WERI-Rb-1 (cell line): ENCODE data around the gene SMIM38.

Experiments used
- DNase-seq: peaks from one replicate; pipeline ENCODE4 v3.0.0-alpha.2; 2020
- H3K27ac ChIP-seq: fragments of 250-450 bp; sonication (Bioruptor Pico); 2 replicates; pipeline ENCODE4 v1.5.1; 2020; ENCODE audit warnings: mild to moderate bottlenecking, moderate library complexity
- H3K27me3 ChIP-seq: fragments of 250-450 bp; sonication (Bioruptor Pico); 2 replicates; pipeline ENCODE4 v1.5.1; 2021; ENCODE audit warnings: mild to moderate bottlenecking, low read depth, moderate library complexity; ENCODE audit not compliant: insufficient read depth, severe bottlenecking
- H3K36me3 ChIP-seq: fragments of 250-450 bp; sonication (Bioruptor Pico); 2 replicates; pipeline ENCODE4 v1.5.1; 2020; ENCODE audit warnings: mild to moderate bottlenecking, moderate library complexity
- H3K4me3 ChIP-seq: 2 replicates; pipeline ENCODE4 v1.5.1; 2011; ENCODE audit warnings: low read depth, mild to moderate bottlenecking, control low read depth, low read length
- H3K9me3 ChIP-seq: fragments of 250-450 bp; sonication (Bioruptor Pico); 2 replicates; pipeline ENCODE4 v1.5.1; 2021; ENCODE audit warnings: mild to moderate bottlenecking, moderate library complexity; ENCODE audit not compliant: severe bottlenecking
- CTCF ChIP-seq: IDR thresholded peaks from 2 replicates; pipeline ENCODE4 v1.5.1; 2011; ENCODE audit warnings: low read depth, mild to moderate bottlenecking, control low read depth, inconsistent platforms, low read length

SMIM38 gene

GRCh38 chr11:69109101-69109500, 46.6 kb upstream of the SMIM38 start:
- Histone ChIP-seq H3K9me3 (no peaks in the 10 kb centered on the region), H3K36me3 (no peaks in the 10 kb centered on the region), H3K27me3 (no peaks in the 10 kb centered on the region), H3K4me3 (no peak overlapping the region), H3K27ac (no peak overlapping the region)
- DNase-seq = no peak
- TF ChIP-seq CTCF = no peak

- H3K36me3 ChIP-seq = no peaks in the 10 kb centered on the region
- H3K27me3 ChIP-seq = no peaks in the 10 kb centered on the region
- no peak for TF ChIP-seq CTCF
- no peak for DNase-seq
- no peaks in the 10 kb centered on the region for H3K9me3 ChIP-seq
- no peak overlapping the region for H3K4me3 ChIP-seq
- no peak overlapping the region for H3K27ac ChIP-seq
Measured at GRCh38 chr11:69110451-69110850, 45.3 kb upstream of the SMIM38 start.

GRCh38 chr11:69111624-69112542, 43.9 kb upstream of the SMIM38 start:
- Histone ChIP-seq H3K27ac (no peak overlapping the region), H3K36me3 (no peaks in the 10 kb centered on the region), H3K9me3 (no peaks in the 10 kb centered on the region), H3K4me3 (no peak overlapping the region), H3K27me3 (no peaks in the 10 kb centered on the region)
- TF ChIP-seq CTCF = no peak
- no peak for DNase-seq

- Histone ChIP-seq H3K4me3 (no peak overlapping the region), H3K36me3 (no peaks in the 10 kb centered on the region), H3K27ac (no peak overlapping the region), H3K9me3 (no peaks in the 10 kb centered on the region), H3K27me3 (no peaks in the 10 kb centered on the region)
- TF ChIP-seq CTCF = no peak
- no peak for DNase-seq
Measured at GRCh38 chr11:69113226-69113625, 42.5 kb upstream of the SMIM38 start.

- no peak for DNase-seq
- Histone ChIP-seq H3K4me3 (no peak overlapping the region), H3K27ac (no peak overlapping the region), H3K36me3 (no peaks in the 10 kb centered on the region), H3K27me3 (no peaks in the 10 kb centered on the region), H3K9me3 (no peaks in the 10 kb centered on the region)
- TF ChIP-seq CTCF = no peak
Measured at GRCh38 chr11:69113646-69114340, 41.9 kb upstream of the SMIM38 start.
